Epidermal melanocyte (primary cell): ENCODE data around the gene KLKB1.
"Not testable (repeated sequence)": the region's sequence is repeated elsewhere in the genome, so short reads cannot be mapped to it uniquely, and the experiment has no call there.

Source experiments
- DNase-seq: peaks from one replicate; pipeline ENCODE4 v3.0.0; 2011; ENCODE audit warnings: low spot score; ENCODE audit not compliant: insufficient read length

The KLKB1 gene

DNA sequence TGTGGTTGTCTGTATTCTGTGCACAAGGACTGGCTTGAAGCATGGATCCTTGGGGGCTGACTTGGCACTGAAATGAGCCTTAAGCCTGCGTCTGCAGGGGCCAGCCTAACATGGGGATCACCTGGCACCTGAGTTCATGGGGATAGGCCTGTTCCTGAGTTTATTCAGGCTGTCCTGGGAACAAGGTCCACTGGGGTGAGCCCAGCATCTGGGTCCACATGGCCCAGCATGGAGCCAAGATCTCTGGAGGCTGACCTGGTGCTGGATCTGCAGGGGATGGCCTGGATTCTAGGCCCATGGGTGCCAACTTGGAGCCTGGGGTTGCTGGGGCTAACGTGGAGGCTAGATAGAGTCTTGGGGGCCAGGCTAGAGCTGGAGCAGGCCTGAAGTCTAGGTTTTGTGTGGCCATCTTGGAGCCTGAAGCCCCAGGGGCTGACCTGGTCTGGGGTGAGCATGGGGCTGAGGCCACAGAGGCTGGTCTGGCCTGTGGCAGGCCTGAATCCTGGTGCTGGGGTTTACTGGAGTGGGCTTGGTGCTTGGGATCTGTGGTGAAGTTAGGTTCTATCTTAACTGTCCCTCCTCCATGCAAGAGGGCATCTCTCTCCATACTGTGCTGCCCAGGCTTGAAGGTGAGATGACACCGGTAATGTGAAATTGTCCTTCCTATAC is 652 bp upstream of the KLKB1 start:
- DNase-seq: no peak

DNA sequence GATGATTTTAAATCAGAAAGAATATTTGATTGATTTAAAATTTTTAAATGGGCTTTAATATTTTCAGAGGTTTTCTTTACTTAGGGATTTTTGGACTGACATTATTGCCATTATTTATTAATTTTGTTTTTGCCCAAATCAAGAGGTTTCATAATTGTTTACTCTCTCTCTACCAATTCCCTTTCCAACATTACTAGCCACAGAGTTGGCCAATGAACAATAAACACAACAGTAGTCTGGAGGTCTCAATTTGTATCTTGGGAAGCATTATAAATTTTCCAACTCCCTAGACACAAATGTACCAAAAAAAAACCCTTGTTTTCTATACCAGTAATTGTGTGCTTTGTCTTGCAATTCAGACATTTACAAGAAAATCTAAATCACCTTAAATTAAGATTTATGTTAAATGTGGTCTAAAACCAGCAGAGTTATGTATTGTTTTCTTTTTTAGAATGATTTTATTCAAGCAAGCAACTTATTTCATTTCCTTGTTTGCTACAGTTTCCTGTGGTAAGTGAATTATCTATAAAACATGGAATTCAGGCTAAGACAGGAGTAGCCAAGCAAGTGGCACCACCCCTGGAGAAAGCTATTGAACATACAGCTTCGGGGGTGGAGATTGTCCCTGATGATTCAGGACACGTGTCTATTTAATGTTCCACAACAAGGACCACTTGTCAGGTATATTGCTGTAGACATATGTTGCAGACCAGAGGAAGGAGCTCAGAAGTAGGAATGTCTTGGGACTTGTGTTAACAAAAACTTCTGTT is 622 bp downstream of the KLKB1 start:
- no peak for DNase-seq

GRCh38 chr4:186228514-186228894 is 1.2 kb downstream of the KLKB1 start:
- no peak for DNase-seq

- no peak for DNase-seq
These were observed 7.1 kb downstream of the KLKB1 start for GRCh38 chr4:186234367-186234766.

- no peak for DNase-seq
These were observed 8.8 kb downstream of the KLKB1 start for GRCh38 chr4:186236126-186236525.

DNA sequence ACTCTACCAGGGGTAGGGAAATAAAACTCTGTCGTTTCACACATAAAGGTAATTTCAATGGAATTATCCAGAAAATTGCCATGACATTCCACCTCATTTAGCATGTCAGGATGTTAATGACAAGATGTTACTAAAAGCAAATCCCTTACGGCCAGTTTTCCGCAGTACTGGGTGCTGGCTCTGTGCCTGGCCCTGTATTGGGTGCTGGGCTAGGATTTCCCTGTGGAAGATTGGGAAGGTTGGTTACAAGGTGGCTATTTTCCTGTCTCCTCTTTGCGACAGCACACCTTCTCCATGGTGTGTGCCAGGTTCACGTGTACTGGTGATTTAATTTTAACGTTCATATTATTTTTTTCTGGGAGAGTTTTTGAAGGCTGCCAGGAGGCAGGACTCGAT is 13.1 kb downstream of the KLKB1 start:
- DNase-seq: no peak

DNA sequence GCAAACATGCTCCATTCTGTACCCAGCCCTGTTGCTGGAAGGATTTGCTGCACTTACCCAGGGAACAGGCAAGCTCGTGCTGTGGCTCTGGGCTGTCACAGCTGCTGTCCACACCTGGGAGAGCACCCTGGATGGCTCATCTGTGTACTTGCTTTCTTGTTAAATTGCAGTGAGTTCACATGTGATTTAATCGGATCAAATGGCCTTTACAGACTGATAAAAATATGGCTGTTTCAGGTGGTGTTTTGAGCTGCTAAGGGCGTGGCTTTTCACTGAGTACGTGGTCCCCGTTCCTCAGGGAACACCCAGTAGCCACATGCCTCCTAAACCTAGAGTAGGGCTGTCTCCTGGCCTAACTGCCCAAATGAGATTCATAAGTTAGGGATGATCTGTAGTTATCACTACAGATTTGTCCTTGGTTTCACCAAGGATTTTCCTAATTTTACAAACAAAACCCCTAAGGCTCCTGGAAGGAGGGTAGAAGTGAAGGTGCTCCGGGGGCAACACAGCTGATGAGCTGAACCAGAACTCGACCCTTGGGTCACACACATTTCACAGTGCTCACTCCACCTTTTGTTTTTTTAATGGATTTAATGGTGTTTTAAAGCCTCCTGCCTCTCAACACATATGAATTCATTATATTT is 13.7 kb downstream of the KLKB1 start:
- no peak for DNase-seq

DNA sequence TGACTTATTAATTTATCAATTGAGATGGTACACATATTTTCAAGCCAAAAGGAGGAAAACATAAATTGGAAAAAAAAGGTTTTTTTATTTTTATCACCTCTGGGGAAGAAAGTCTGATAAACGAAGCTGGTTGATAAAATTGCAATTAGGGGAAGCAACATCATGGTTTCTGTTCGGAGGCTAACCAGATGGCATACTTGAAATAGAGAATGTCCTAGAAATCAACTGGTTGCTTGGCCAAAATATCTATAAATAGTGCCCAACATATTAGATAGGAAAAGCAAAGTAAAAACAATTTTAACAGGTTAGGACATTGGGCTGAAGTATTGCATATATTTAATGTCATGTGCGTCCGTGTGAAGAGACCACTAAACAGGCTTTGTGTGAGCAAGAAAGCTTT is 14.3 kb downstream of the KLKB1 start:
- no peak for DNase-seq

DNA sequence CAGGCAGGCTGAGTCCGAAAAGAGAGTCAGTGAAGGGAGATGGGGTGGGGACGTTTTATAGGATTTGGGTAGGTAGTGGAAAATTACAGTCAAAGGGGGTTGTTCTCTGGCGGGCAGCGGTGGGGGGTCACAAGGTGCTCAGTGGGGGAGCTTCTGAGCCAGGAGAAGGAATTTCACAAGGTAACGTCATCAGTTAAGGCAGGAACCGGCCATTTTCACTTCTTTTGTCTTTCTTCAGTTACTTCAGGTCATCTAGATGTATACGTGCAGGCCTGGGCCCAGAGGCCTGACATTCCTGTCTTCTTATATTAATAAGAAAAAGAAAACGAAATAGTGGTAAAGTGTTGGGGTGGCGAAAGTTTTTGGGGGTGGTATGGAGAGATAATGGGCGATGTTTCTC is 14.7 kb downstream of the KLKB1 start:
- DNase-seq: not testable (repeated sequence)

DNA sequence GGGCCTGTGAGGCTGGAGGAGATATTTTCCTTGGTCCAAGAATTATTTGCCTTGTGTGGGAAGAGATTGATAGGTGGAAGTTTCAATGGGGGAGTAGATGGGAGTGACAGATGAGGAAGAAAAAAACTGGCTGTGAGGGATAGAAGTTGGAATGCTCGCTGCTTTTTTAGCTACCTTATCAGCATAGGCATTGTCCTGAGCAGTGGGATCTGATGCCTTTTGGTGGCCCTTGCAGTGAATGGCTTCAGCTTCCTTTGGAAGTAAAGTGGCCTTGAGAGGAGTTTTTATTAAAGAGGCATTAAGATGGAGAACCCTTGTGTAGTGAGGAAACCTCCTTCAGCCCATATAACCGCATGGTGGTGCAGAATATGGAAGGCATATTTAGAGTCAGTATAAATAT is 16.0 kb downstream of the KLKB1 start:
- DNase-seq: no peak

GRCh38 chr4:186244835-186245234 is 17.5 kb downstream of the KLKB1 start:
- no peak for DNase-seq

DNA sequence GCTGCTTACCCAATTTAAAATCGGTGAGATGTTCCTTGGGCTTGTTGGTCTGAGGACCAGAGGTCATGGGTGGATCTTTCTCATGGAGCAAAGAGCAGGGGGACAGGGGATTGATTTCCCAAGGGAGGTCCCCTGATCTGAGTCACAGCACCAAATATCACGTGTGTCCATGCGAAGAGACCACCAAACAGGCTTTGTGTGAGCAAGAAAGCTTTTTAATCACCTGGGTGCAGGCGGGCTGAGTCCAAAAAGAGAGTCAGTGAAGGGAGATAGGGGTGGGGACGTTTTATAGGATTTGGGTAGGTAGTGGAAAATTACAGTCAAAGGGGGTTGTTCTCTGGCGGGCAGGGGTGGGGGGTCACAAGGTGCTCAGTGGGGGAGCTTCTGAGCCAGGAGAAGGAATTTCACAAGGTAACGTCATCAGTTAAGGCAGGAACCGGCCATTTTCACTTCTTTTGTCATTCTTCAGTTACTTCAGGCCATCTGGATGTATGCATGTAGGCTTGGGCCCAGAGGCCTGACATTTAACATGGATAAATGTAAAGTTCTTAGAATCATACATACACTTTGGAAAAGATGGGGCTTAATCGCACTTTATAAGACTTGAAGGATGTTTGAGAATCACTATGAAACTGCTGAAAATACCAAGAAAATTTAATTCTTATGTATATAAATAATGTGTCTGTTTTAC is 19.9 kb downstream of the KLKB1 start:
- DNase-seq: not testable (repeated sequence)

- DNase-seq: no peak
These were observed 21.3 kb downstream of the KLKB1 start for GRCh38 chr4:186248643-186249042.

DNA sequence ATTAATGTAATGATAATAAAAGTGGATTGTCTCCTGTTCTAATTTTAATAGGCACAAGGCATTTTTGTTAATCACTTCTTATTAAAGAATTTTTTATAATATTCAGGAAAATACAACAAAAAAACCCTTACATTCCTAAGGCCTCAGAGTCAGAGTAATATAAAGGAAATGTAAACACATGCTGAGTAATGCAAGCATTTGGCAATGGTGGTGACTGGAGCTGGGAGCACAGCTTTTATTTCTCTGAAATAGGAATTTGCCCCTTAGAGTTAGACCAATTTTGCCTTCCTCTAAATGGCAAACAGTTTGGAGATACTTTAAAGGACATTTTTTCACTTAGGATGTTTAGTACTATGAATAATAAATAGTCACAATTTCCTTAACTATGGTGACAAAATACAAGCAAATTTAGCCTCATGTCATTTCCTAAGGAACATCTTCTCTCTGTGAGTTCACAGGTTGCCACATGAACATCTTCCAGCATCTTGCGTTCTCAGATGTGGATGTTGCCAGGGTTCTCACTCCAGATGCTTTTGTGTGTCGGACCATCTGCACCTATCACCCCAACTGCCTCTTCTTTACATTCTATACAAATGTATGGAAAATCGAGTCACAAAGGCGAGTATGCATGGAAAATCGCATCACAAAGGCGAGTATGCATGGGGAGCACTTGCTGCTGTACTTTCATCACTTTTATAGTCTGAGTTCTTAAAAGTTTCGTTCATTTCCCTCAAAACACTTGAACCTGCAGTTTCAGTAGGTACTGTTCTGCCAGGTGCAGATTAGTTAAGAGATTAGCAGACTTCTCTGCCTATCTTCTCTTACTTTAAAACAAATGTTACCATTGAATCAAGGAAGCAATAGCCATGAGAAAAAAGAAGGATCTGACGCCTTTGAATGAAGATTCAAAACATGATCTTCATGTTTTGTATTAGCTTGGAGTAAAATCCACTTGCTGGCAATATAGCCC is 22.8 kb downstream of the KLKB1 start:
- no peak for DNase-seq

DNA sequence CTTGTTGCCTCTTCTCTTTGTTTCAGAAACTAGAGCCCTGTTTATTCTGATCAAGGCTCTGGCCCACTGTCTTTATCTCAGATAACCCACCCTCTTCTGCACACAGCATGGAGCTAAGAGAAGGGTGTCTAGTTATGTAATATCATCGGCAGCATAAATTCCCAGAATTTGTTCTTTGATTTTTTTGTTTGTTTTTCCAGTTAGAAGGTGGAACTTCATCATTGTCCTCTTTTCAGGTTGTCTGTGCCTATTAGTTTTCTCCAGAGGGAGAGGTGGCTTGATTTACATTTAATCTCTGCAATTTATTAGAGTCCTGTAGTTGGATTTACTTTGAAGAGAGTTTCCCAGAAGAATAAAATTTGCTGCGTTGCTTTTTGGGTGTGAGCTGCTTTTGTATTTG is 23.5 kb downstream of the KLKB1 start:
- DNase-seq: no peak

GRCh38 chr4:186255122-186255521 is 27.8 kb downstream of the KLKB1 start:
- no peak for DNase-seq

DNA sequence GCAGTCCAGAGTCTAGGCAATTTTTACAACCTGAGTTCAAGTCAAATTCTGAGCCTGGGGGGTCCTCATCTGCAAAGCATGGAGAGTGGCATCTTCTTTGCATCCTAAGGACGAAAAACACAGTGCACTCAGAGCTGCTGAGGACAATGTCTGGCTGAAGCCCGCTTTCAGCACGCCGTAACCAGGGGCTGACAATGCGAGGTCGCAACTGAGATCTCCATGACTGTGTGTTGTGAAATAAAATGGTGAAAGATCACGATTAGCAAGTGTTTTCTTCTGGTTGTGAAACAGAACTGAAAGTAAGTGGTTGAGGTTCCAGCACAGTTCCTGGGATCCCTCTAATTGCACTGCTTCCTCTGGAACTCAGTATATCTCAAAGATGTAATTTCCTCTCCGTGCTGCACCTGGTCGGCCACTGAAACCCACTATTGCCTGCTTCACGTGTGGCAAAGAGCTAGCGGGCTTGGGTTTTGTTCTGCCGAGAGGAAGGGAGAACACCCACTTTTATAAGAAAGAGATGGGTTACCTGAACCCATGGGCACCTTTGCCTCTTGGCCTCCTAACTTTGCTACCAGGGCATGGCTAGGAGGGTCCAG is 31.0 kb downstream of the KLKB1 start:
- DNase-seq: no peak

- DNase-seq: no peak
These were observed 32.8 kb downstream of the KLKB1 start for GRCh38 chr4:186260117-186260503.

DNA sequence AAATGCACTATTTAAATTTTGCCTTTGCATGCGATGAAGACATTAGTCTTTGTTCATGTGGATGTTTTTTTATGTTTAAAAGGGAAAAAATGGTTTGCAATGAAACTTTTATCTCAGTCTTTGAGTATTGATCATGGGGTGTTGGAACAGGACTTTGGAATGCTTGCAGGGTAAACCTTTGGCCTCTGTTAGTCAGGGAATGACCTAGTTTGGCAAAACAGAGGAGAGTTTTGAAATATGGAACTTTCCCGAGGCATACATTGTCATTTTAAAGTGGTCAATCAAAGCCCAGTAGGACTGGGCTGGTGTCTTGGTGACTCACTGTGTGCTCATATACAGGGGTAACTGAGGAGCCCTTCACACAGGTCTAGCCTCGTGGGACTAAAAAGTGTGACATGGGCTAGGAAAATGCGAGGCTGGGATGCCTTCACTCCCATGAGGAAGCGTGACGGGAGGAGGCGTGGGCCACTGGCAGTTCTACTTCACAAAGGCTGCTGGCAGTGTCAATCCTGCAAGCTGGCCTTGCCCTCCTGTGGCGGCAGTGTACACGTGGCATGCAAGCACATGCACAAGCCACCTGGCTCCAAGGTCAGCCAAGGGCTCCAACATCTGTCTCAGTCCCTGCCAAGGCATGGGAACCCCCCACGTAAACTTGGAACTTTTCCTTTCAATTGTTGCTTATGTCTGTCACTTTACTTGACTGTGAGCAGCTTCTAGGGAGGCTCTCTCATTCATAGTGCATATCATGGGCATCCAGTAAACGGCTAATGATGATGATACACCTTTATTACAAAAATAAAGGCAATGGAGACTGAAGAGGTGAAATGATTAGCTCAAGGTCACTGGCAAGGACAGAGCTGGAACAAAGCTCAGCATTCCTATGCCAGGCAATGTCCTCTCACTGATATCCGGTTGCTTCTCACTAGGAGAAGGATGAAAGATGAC is 33.5 kb downstream of the KLKB1 start:
- DNase-seq: no peak
